CD4-positive, CD25-positive, alpha-beta regulatory T cell (primary cell): ENCODE results near the gene ZNF653. TPM values are rescaled to one million over a fixed set of nuclear protein-coding genes. Genes with fewer than 3 reads are reported as not detected.

ENCODE experiments used
- ATAC-seq, 2 donors: fragments of 150-1000 bp; cut with Tn5 transposase; one replicate each; pipeline ENCODE4 v1.10.0; 2021; ENCODE audit warnings: low read depth in 2 of 2, moderate number of reproducible peaks in 2 of 2, moderate library complexity in 1 of 2
- DNase-seq, 3 donors: peaks; one replicate each; pipeline versions ENCODE4 v3.0.0 to v3.0.0-alpha.2; 2012 to 2022; ENCODE audit warnings: mixed read lengths in 1 of 3
- H3K27ac ChIP-seq: one replicate; pipeline ENCODE4 v1.7.0; 2013; ENCODE audit warnings: mild to moderate bottlenecking, low read length; ENCODE audit not compliant: insufficient read depth, poor library complexity, severe bottlenecking
- H3K27me3 ChIP-seq: one replicate; pipeline ENCODE4 v1.7.0; 2013; ENCODE audit warnings: low read length; ENCODE audit not compliant: control insufficient read depth, insufficient read depth
- H3K36me3 ChIP-seq: one replicate; pipeline ENCODE4 v1.7.0; 2013; ENCODE audit warnings: mild to moderate bottlenecking, low read length, moderate library complexity; ENCODE audit not compliant: control insufficient read depth, insufficient read depth
- H3K4me1 ChIP-seq: 2 replicates; pipeline ENCODE4 v1.7.0; 2013; ENCODE audit warnings: mild to moderate bottlenecking, low read length; ENCODE audit not compliant: insufficient read depth, control insufficient read depth, poor library complexity, severe bottlenecking
- H3K4me3 ChIP-seq: one replicate; pipeline ENCODE4 v1.7.0; 2013; ENCODE audit warnings: low read depth, mild to moderate bottlenecking, low read length, moderate library complexity
- H3K9me3 ChIP-seq, 2 experiments: 1 replicate in 1 of 2; 2 replicates in 1 of 2; pipeline ENCODE4 v1.7.0; 2013; ENCODE audit warnings: low read length in 2 of 2, mild to moderate bottlenecking in 1 of 2, moderate library complexity in 1 of 2; ENCODE audit not compliant: control insufficient read depth in 2 of 2
- H3K27ac Mint-ChIP-seq, 3 donors: one replicate each; pipeline ENCODE4 v1.8.0; 2020 to 2022; ENCODE audit warnings: mild to moderate bottlenecking in 3 of 3, mixed read lengths in 3 of 3, moderate library complexity in 2 of 3
- H3K27me3 Mint-ChIP-seq: one replicate; pipeline ENCODE4 v1.8.0; 2022; ENCODE audit warnings: mild to moderate bottlenecking, mixed read lengths
- H3K36me3 Mint-ChIP-seq: one replicate; pipeline ENCODE4 v1.8.0; 2020; ENCODE audit warnings: mixed read lengths
- H3K4me1 Mint-ChIP-seq, 4 donors: one replicate each; pipeline ENCODE4 v1.8.0; 2020 to 2022; ENCODE audit warnings: mixed read lengths in 4 of 4, mild to moderate bottlenecking in 1 of 4
- H3K4me3 Mint-ChIP-seq, 4 donors: one replicate each; pipeline ENCODE4 v1.8.0; 2020 to 2022; ENCODE audit warnings: mild to moderate bottlenecking in 4 of 4, mixed read lengths in 4 of 4, moderate library complexity in 3 of 4
- H3K9me3 Mint-ChIP-seq, 7 donors: one replicate each; pipeline ENCODE4 v1.8.0; 2020 to 2022; ENCODE audit warnings: mixed read lengths in 7 of 7, mild to moderate bottlenecking in 3 of 7, moderate library complexity in 2 of 7
- polyA plus RNA-seq, 4 donors: library from polyadenylated mRNA; unstranded; fragments of 300-500 nt; fragmentation: Illumina TruSeq; gene quantifications; one replicate each; pipeline ENCODE4 v1.2.3, GENCODE V29; 2021
- total RNA-seq: library from RNA; stranded (reverse); gene quantifications from one replicate; pipeline ENCODE4 v1.2.3, GENCODE V29; 2022

The ZNF653 gene
- total and polyA plus RNA-seq, 5 donors from 2014 or later, result 1.3 to 12.2 (median 2.8) TPM

GRCh38 chr19:11534948-11535347 lies 29.3 kb upstream of the ZNF653 start:
- Mint-ChIP-seq H3K27me3 (peaks cover 25% of the 10 kb centered on the region), H3K9me3 (peaks cover 0 to 2% (median 0%) of the 10 kb centered on the region in 7 donors), H3K36me3 (no peaks in the 10 kb centered on the region), H3K27ac (no peak overlapping the region), H3K4me3 (no peak overlapping the region), H3K4me1 (peaks cover 0 to 22% (median 12%) of the 10 kb centered on the region in 4 donors)
- no peak overlapping the region for H3K4me3 ChIP-seq
- no peaks in the 10 kb centered on the region for H3K27me3 ChIP-seq
- H3K36me3 ChIP-seq, result no peaks in the 10 kb centered on the region
- no peak overlapping the region for H3K27ac ChIP-seq
- no peaks in the 10 kb centered on the region for H3K9me3 ChIP-seq
- no peak for DNase-seq
- ATAC-seq, result no peak
- H3K4me1 ChIP-seq, result peaks cover 5% of the 10 kb centered on the region

- Histone ChIP-seq H3K36me3 (no peaks in the 10 kb centered on the region), H3K4me1 (peaks cover 5% of the 10 kb centered on the region), H3K27me3 (no peaks in the 10 kb centered on the region), H3K4me3 (no peak overlapping the region), H3K9me3 (no peaks in the 10 kb centered on the region), H3K27ac (no peak overlapping the region)
- peaks cover 24% of the 10 kb centered on the region for H3K27me3 Mint-ChIP-seq
- ATAC-seq (no peak), DNase-seq (no peak)
- H3K4me3 Mint-ChIP-seq, result no peak overlapping the region
- no peaks in the 10 kb centered on the region for H3K36me3 Mint-ChIP-seq
- H3K4me1 Mint-ChIP-seq, result peaks cover 0 to 22% (median 12%) of the 10 kb centered on the region in 4 donors
- H3K27ac Mint-ChIP-seq, result peak overlapping the region in 1 of 3 donors; percentile 71
- H3K9me3 Mint-ChIP-seq, result peaks cover 0 to 2% (median 0%) of the 10 kb centered on the region in 7 donors
Measured at GRCh38 chr19:11534538-11534937, 28.9 kb upstream of the ZNF653 start.

- Histone ChIP-seq H3K27ac (no peak overlapping the region), H3K27me3 (no peaks in the 10 kb centered on the region), H3K36me3 (peaks cover 3% of the 10 kb centered on the region), H3K4me1 (peaks cover 10% of the 10 kb centered on the region), H3K9me3 (no peaks in the 10 kb centered on the region), H3K4me3 (no peak overlapping the region)
- H3K4me1 Mint-ChIP-seq, result peaks cover 4 to 35% (median 18%) of the 10 kb centered on the region in 4 donors
- peak overlapping the region in 2 of 4 donors; percentile 37 to 64 for H3K4me3 Mint-ChIP-seq
- H3K27me3 Mint-ChIP-seq, result peaks cover 14% of the 10 kb centered on the region
- peaks cover 0 to 2% (median 0%) of the 10 kb centered on the region in 7 donors for H3K9me3 Mint-ChIP-seq
- ATAC-seq (no peak), DNase-seq (peak in 1 of 3 donors; percentile 66)
- no peak overlapping the region for H3K27ac Mint-ChIP-seq
- peaks cover 4% of the 10 kb centered on the region for H3K36me3 Mint-ChIP-seq
Measured at GRCh38 chr19:11530432-11530831, 24.8 kb upstream of the ZNF653 start.

DNA sequence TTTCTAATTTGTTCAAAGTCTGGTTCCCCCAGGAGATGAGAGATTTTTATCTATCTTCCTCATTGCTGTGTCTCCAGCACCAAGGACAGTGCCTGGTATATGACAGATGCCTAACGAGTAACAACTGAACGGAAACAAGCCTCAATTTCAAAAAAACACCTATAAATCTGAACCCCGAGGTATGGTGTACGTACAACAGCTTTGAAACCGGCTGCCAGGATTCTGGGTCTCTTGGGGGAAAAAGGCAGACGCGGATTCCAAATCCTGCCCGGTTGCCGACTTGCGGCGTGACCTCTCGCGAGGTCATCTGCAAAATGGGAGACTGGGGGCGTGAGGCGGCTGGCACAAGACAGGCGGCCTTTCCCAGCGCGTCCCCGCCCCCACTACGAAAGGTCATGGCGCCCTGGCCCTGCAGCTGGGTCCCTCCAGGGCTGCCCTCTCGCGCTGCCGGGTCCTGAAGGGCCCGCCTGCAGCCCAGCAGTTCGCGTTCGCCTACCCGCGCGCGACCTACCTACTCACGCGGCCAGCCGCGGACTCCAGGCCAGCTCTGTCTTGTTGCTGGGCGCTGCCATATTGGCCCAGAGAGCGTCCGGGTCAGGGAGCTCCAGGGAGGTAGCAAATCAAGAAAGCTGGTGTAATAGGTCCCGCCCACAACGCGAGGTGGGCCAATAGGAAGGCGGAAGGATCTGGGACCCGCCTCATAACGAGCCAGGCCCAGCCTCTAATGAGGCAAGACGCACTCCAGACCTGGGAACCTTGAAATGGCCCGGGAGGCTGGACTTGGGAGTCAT lies 23.1 kb upstream of the ZNF653 start, which contains the start of gene ECSIT:
Gene ECSIT, minus strand, starts transcription at position 584 of the 791 bp plus-strand sequence. CDS start 9,964 bp downstream, outside the sequence.
- Mint-ChIP-seq H3K27me3 (peaks cover 7% of the 10 kb centered on the region), H3K27ac (peak within 1 kb of the TSS; percentile 95 to 96 (median 95)), H3K4me3 (peak within 1 kb of the TSS; percentile 87 to 97 (median 95)), H3K9me3 (no peaks in the 10 kb centered on the region), H3K36me3 (peaks cover 4% of the 10 kb centered on the region), H3K4me1 (peaks cover 4 to 22% (median 14%) of the 10 kb centered on the region in 4 donors)
- Histone ChIP-seq H3K9me3 (no peaks in the 10 kb centered on the region), H3K27ac (peak within 1 kb of the TSS; percentile 85), H3K4me1 (peaks cover 10% of the 10 kb centered on the region), H3K36me3 (peaks cover 8% of the 10 kb centered on the region), H3K27me3 (no peaks in the 10 kb centered on the region), H3K4me3 (peak within 1 kb of the TSS; percentile 93)
- peak; percentile 99 to 100 for ATAC-seq
- peak; percentile 85 to 96 (median 91) for DNase-seq

DNA sequence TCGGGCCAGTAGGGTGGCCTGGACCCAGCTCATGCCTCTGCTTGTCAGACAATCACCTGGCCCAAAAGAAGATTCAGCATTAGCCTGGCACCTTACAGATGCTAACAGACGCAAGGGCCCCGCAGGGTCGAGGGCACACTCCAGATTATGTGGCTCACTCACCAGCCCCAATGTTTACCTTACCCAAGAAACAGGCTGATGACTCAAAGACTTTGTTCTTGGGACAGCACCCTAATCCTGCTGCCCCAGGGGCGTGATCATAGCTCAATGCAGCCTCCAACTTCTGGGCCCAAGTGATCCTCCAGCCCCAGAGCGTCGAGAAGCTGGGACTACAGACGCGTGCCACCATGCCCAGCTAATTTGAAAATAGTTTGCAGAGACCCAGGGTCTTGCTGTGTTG lies 13.5 kb upstream of the ZNF653 start:
- no peak for ATAC-seq
- Histone ChIP-seq H3K27me3 (no peaks in the 10 kb centered on the region), H3K9me3 (no peaks in the 10 kb centered on the region), H3K4me3 (no peak overlapping the region), H3K27ac (no peak overlapping the region), H3K4me1 (no peaks in the 10 kb centered on the region), H3K36me3 (peaks cover 20% of the 10 kb centered on the region)
- DNase-seq, result no peak
- Mint-ChIP-seq H3K4me1 (peaks cover 0 to 8% (median 7%) of the 10 kb centered on the region in 4 donors), H3K27me3 (no peaks in the 10 kb centered on the region), H3K27ac (no peak overlapping the region), H3K9me3 (no peaks in the 10 kb centered on the region), H3K4me3 (no peak overlapping the region), H3K36me3 (peaks cover 17% of the 10 kb centered on the region)

DNA sequence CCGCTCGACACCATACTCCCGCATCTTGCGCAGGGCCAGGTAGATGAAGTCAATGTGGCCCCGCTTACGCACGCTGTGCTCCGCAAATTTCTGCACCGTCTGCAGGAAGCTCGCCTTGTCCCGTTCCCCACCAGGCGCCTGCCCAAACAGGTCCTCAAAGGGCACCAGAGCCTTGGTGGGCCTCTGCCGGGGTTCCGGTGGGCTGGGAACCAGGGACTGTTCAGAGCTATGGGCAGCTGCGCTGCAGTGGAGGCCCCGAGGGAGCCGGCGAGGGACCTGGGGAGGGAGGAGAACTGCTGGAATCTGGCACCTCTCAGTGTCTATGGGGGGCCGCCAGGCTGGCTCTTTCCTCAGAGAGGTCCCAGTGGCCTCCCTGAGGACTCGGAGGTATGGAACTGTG lies 8.3 kb upstream of the ZNF653 start:
- Histone ChIP-seq H3K36me3 (peaks cover 22% of the 10 kb centered on the region), H3K4me3 (no peak overlapping the region), H3K27ac (no peak overlapping the region), H3K9me3 (no peaks in the 10 kb centered on the region), H3K27me3 (no peaks in the 10 kb centered on the region), H3K4me1 (no peaks in the 10 kb centered on the region)
- H3K4me1 Mint-ChIP-seq, result peaks cover 0 to 3% (median under 1%) of the 10 kb centered on the region in 4 donors
- H3K27me3 Mint-ChIP-seq, result no peaks in the 10 kb centered on the region
- peaks cover 15% of the 10 kb centered on the region for H3K36me3 Mint-ChIP-seq
- no peaks in the 10 kb centered on the region for H3K9me3 Mint-ChIP-seq
- no peak for ATAC-seq
- DNase-seq, result no peak
- peak overlapping the region in 1 of 3 donors; percentile 83 for H3K27ac Mint-ChIP-seq
- H3K4me3 Mint-ChIP-seq, result no peak overlapping the region

DNA sequence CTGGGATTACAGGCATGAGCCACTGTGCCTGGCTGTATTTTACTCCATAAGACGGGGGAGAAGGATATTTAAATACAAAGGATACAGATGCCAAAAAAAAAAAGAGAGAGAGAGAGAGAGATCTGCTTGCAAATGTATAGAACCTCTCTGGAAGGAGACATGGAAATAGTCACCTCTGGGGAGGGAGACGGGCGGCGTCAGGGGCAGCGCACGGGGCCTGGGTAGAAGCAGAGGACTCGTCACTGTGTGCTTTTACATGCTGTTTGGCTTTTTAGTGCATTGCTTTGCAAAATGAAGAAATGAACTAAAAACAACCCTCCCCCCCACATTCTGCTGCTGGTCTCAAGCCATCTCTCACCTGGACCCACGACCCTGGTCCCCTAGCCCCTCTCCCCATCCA lies 4.8 kb upstream of the ZNF653 start:
- Histone ChIP-seq H3K4me3 (no peak overlapping the region), H3K4me1 (peaks cover 8% of the 10 kb centered on the region), H3K27me3 (no peaks in the 10 kb centered on the region), H3K27ac (no peak overlapping the region), H3K9me3 (no peaks in the 10 kb centered on the region), H3K36me3 (peaks cover 16% of the 10 kb centered on the region)
- Mint-ChIP-seq H3K9me3 (no peaks in the 10 kb centered on the region), H3K4me1 (peaks cover 0 to 6% (median 3%) of the 10 kb centered on the region in 4 donors), H3K27me3 (peaks cover 5% of the 10 kb centered on the region), H3K4me3 (no peak overlapping the region), H3K36me3 (peaks cover 11% of the 10 kb centered on the region), H3K27ac (no peak overlapping the region)
- no peak for DNase-seq
- no peak for ATAC-seq
